AG09319 (cell line): ENCODE measurements around the gene GABPB1.
A peak's percentile ranks its signal among the peaks of the same experiment; 100 is the strongest.

Experiments used
- DNase-seq: peaks from one replicate; pipeline ENCODE4 v3.0.0-alpha.2; 2010; ENCODE audit warnings: low read depth; ENCODE audit errors: extremely low read depth
- CTCF ChIP-seq: IDR thresholded peaks from 2 replicates; pipeline ENCODE4 v1.5.1; 2011; ENCODE audit warnings: low read depth, mild to moderate bottlenecking, inconsistent platforms, low read length, moderate library complexity

The GABPB1 gene

GRCh38 chr15:50232791-50233190 is 122.2 kb downstream of the GABPB1 start:
- TF ChIP-seq CTCF, result no peak
- DNase-seq, result no peak

DNA sequence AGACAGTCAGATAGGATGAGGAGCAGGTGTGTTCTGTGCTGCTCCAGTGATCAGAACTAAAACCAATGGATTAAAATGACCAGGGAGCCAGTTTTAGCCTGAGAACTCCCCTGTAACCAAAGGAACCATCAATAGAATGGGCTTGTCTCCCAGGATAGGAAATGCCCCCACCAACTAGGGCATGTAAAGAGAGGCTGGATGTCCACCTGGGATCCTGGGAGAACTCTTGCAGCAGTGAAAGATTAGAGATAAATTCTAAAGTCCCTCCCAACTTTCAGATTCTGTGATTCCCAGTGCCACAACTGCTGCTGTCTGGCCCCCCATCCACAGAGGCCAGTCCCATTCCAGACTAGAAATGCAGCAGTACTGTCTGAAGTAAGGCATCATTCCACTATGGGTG is 123.2 kb downstream of the GABPB1 start:
- no peak for TF ChIP-seq CTCF
- DNase-seq, result no peak

- DNase-seq, result no peak
Observed at GRCh38 chr15:50229336-50229735, 125.7 kb downstream of the GABPB1 start.

DNA sequence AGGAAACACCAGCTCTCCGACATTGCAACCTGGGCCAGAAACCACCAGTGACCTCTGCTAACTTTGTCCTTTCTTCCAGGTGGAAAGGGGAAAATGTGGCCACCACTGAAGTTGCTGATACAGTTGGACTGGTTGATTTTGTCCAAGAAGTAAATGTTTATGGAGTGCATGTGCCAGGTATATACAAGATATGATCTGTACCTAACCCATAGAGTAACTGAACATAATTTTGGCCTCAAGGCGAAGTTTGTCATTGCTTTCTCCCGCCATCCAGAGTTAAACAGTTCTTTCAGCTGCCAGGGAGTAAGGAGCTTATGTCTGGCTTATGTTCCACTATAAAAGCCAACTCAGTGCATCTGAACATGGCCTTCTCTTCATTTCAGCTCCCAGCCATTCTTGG is 126.1 kb downstream of the GABPB1 start:
- no peak for TF ChIP-seq CTCF
- no peak for DNase-seq

More at GRCh38 chr15:50229336-50229735, 125.7 kb downstream of the GABPB1 start:
- no peak for TF ChIP-seq CTCF

DNA sequence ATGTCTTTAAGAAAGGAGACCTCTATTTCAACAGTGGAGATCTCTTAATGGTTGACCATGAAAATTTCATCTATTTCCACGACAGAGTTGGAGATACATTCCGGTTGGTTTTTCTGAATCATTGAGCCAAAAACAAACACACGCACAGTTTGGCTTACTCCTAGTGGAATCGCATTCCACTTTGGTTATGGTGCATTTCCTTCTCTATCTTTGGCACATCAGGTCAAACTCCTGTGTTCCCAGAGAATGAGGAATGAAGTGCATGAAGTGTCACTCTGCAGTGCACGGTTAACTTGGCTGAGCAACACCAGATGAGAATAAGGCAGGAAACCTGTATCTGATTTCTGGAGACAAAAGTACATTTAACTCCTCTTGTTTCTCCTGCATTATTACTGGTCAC is 127.9 kb downstream of the GABPB1 start:
- peak; percentile 14 for DNase-seq
- no peak for TF ChIP-seq CTCF

GRCh38 chr15:50225938-50226337 is 129.1 kb downstream of the GABPB1 start:
- no peak for DNase-seq
- no peak for TF ChIP-seq CTCF
